NCI-H146 treated with DMSO at 0.1 percent for 48 hours (cell line): ENCODE data around the gene CTNNA3.

Source experiments
- DNase-seq: peaks from one replicate; lab custom pipeline; 2025; ENCODE audit not compliant: unreplicated experiment; lab: John Stamatoyannopoulos, UW

Gene CTNNA3

GRCh38 chr10:65900271-65900670 is 1795.7 kb downstream of the CTNNA3 start:
- DNase-seq, result no peak

GRCh38 chr10:65898055-65898454 is 1797.9 kb downstream of the CTNNA3 start:
- peak; percentile 10 for DNase-seq

GRCh38 chr10:65894961-65895360 is 1801.0 kb downstream of the CTNNA3 start:
- no peak for DNase-seq

- DNase-seq, result no peak
Observed at GRCh38 chr10:65894379-65894778, 1801.6 kb downstream of the CTNNA3 start.

- no peak for DNase-seq
Observed at GRCh38 chr10:65893676-65894075, 1802.3 kb downstream of the CTNNA3 start.

GRCh38 chr10:65892284-65892683 is 1803.7 kb downstream of the CTNNA3 start:
- DNase-seq, result no peak

- no peak for DNase-seq
Observed at GRCh38 chr10:65891073-65891981, 1804.7 kb downstream of the CTNNA3 start.

- no peak for DNase-seq
Observed at GRCh38 chr10:65864529-65864928, 1831.5 kb downstream of the CTNNA3 start.

- DNase-seq, result no peak
Observed at GRCh38 chr10:65864036-65864435, 1832.0 kb downstream of the CTNNA3 start.
